Duodenal mucosa (tissue), 2 donors: ENCODE results near the gene BICRAL.
"Not testable (repeated sequence)": the region's sequence is repeated elsewhere in the genome, so short reads cannot be mapped to it uniquely, and the experiment has no call there.

Experiments used
- H3K27ac ChIP-seq: one replicate; pipeline ENCODE4 v1.7.0; 2013; ENCODE audit warnings: low read depth, low read length
- H3K27me3 ChIP-seq, 2 donors: one replicate each; pipeline ENCODE4 v1.7.0; 2013; ENCODE audit warnings: low read length in 2 of 2, control low read depth in 1 of 2; ENCODE audit not compliant: insufficient read depth in 2 of 2, control insufficient read depth in 1 of 2
- H3K36me3 ChIP-seq, 2 donors: one replicate each; pipeline ENCODE4 v1.7.0; 2013; ENCODE audit warnings: low read length in 2 of 2, control low read depth in 1 of 2; ENCODE audit not compliant: insufficient read depth in 2 of 2, control insufficient read depth in 1 of 2
- H3K4me1 ChIP-seq, 2 donors: one replicate each; pipeline ENCODE4 v1.7.0; 2013; ENCODE audit warnings: low read length in 2 of 2, control low read depth in 1 of 2; ENCODE audit not compliant: insufficient read depth in 2 of 2, control insufficient read depth in 1 of 2
- H3K4me3 ChIP-seq, 2 donors: one replicate each; pipeline ENCODE4 v1.7.0; 2013; ENCODE audit warnings: low read length in 2 of 2, low read depth in 1 of 2
- H3K9ac ChIP-seq, 2 donors: one replicate each; pipeline ENCODE4 v1.7.0; 2013; ENCODE audit warnings: low read length in 2 of 2, low read depth in 1 of 2
- H3K9me3 ChIP-seq, 2 donors: one replicate each; pipeline ENCODE4 v1.7.0; 2013; ENCODE audit warnings: low read length in 2 of 2, control low read depth in 1 of 2; ENCODE audit not compliant: control insufficient read depth in 1 of 2

The BICRAL gene

GRCh38 chr6:42781796-42782688 lies at the start of gene BICRAL:
BICRAL (plus strand) TSS chr6:42782052; CDS start chr6:42822023, 39,971 bp downstream.
- H3K27ac ChIP-seq: peak within 1 kb of the TSS; percentile 99
- no peaks in the 10 kb centered on the region for H3K9me3 ChIP-seq
- peak within 1 kb of the TSS; percentile 98 to 100 for H3K9ac ChIP-seq
- no peaks in the 10 kb centered on the region for H3K36me3 ChIP-seq
- peaks cover 24 to 31% of the 10 kb centered on the region in 2 donors for H3K4me1 ChIP-seq
- peak within 1 kb of the TSS; percentile 81 to 95 for H3K4me3 ChIP-seq
- H3K27me3 ChIP-seq: no peaks in the 10 kb centered on the region

GRCh38 chr6:42733867-42734481 lies 47.9 kb upstream of the BICRAL start:
- not testable (repeated sequence) for H3K9ac ChIP-seq

GRCh38 chr6:42735976-42736375 lies 45.9 kb upstream of the BICRAL start:
- Histone ChIP-seq H3K36me3 (no peaks in the 10 kb centered on the region), H3K9ac (no peak overlapping the region), H3K4me3 (no peak overlapping the region), H3K27me3 (no peaks in the 10 kb centered on the region), H3K4me1 (no peaks in the 10 kb centered on the region), H3K27ac (no peak overlapping the region), H3K9me3 (no peaks in the 10 kb centered on the region)

More at GRCh38 chr6:42733867-42734481, 47.9 kb upstream of the BICRAL start:
- H3K4me3 ChIP-seq, H3K4me1 ChIP-seq, H3K27ac ChIP-seq, H3K9me3 ChIP-seq, H3K36me3 ChIP-seq, H3K27me3 ChIP-seq: not testable (repeated sequence)

GRCh38 chr6:42740725-42741124 lies 41.1 kb upstream of the BICRAL start:
- Histone ChIP-seq H3K27me3 (no peaks in the 10 kb centered on the region), H3K9me3 (no peaks in the 10 kb centered on the region), H3K4me3 (no peak overlapping the region), H3K36me3 (no peaks in the 10 kb centered on the region), H3K27ac (no peak overlapping the region), H3K9ac (no peak overlapping the region), H3K4me1 (peaks cover 9 to 12% of the 10 kb centered on the region in 2 donors)

- H3K27me3 ChIP-seq: no peaks in the 10 kb centered on the region
- H3K4me3 ChIP-seq: no peak overlapping the region
- no peaks in the 10 kb centered on the region for H3K9me3 ChIP-seq
- H3K4me1 ChIP-seq: peaks cover 9 to 12% of the 10 kb centered on the region in 2 donors
- no peak overlapping the region for H3K9ac ChIP-seq
- no peak overlapping the region for H3K27ac ChIP-seq
- H3K36me3 ChIP-seq: no peaks in the 10 kb centered on the region
These were observed 39.5 kb upstream of the BICRAL start for GRCh38 chr6:42742116-42742894.

GRCh38 chr6:42744351-42744893 lies 37.4 kb upstream of the BICRAL start:
- Histone ChIP-seq H3K9ac (peak overlapping the region; percentile 86 to 87), H3K9me3 (no peaks in the 10 kb centered on the region), H3K27ac (no peak overlapping the region), H3K27me3 (no peaks in the 10 kb centered on the region), H3K4me3 (peak overlapping the region; percentile 85 to 95), H3K4me1 (peaks cover 15 to 17% of the 10 kb centered on the region in 2 donors), H3K36me3 (no peaks in the 10 kb centered on the region)

GRCh38 chr6:42745083-42745639 lies 36.7 kb upstream of the BICRAL start:
- no peaks in the 10 kb centered on the region for H3K27me3 ChIP-seq
- H3K27ac ChIP-seq: peak overlapping the region; percentile 86
- H3K4me1 ChIP-seq: peaks cover 15 to 17% of the 10 kb centered on the region in 2 donors
- no peaks in the 10 kb centered on the region for H3K9me3 ChIP-seq
- no peaks in the 10 kb centered on the region for H3K36me3 ChIP-seq
- H3K4me3 ChIP-seq: peak overlapping the region; percentile 85 to 95
- peak overlapping the region; percentile 86 to 87 for H3K9ac ChIP-seq

- Histone ChIP-seq H3K36me3 (no peaks in the 10 kb centered on the region), H3K4me1 (peaks cover 15 to 17% of the 10 kb centered on the region in 2 donors), H3K4me3 (peak within 1 kb of the TSS; percentile 85 to 95), H3K27me3 (no peaks in the 10 kb centered on the region), H3K9me3 (no peaks in the 10 kb centered on the region), H3K9ac (peak within 1 kb of the TSS; percentile 86 to 90), H3K27ac (peak within 1 kb of the TSS; percentile 88)
These were observed 36.0 kb upstream of the BICRAL start, which contains the start of gene TBCC for GRCh38 chr6:42745640-42746462. TBCC (minus strand) TSS chr6:42746103; CDS start chr6:42746073, 30 bp downstream.
